ENCODE data around the gene IGFLR1.
A peak's percentile ranks its signal among the peaks of the same experiment; 100 is the strongest.
"Not testable (repeated sequence)": the region's sequence is repeated elsewhere in the genome, so short reads cannot be mapped to it uniquely, and the experiment has no call there.

IGFLR1 gene

DNA sequence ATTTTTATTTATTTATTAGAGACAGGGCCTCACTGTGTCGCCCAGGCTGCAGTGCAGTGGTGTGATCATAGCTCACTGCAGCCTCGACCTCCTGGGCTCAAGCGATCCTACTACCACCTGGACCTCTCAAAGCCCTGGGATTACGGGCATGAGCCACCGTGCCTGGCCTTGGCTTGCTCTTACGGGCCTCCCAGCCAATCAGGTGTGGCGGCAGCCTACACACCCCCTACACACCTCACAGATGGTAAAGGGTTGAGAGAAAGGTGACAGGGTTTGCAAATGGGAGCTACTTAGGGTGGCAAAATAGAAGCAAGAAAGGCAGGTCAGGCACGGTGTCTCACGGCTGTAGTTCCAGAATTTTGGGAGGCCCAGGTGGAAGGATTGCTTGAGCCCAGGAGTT, 38.9 kb downstream of the IGFLR1 start:
- DNase-seq: no peak

DNA sequence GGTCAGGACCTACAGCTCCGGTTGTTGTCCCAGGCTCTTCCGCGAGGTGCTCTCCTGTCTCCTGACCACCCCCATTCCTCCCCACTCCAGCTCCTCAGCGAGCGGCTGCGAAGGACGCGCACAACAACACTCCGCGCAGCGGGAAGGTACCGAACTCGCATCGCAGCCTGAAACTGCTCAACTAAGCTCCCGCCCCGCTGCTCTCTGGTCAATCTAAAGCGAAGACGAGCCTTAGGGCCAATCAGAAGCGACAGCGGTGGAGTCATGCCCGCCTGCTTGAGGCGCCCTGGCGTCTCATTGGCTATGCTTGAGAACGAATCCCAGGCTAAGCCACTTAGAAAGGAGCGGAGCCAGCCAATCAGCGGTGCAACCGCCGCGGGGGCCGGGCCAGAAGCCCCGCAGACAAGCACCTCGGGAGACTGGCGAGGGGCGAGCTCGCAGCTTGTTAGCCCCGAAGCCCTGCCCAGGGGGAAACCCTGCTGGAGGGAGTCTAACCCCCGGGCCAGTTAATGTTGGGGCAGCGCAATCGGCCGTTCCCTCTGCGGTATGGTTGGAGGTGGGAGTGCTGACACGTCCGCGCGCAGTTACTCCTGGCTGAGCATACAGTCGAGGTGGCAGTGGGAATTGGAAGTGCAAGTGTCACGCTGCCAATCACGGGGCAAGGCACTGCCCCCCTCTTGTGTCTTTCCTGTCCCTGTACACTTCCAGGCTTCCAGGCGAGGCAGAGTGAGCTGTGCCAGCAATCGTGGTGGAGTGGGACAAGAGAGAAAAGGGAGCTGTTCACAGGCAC, 39.8 kb downstream of the IGFLR1 start:
- peak; percentile 96 to 97 for DNase-seq

DNA sequence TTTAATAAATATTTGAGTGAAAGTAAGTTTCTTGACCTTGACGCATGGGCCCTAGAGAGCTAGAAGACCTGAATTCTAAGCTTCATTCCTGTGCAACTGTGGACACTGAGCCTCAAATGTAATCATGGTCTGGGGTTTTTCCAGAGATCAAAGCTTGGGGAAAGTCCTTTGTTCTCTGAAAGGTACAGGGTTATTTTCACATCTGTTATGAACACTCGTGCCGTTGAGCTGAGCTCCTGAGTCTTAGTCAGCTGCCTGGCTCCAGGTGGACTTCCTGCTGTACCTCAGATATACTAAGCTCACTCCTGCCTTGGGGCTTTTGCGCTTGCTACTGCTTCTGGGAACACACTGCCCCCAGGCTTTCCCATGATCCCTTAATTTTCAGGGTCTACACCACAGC, 45.4 kb downstream of the IGFLR1 start:
- no peak for DNase-seq

DNA sequence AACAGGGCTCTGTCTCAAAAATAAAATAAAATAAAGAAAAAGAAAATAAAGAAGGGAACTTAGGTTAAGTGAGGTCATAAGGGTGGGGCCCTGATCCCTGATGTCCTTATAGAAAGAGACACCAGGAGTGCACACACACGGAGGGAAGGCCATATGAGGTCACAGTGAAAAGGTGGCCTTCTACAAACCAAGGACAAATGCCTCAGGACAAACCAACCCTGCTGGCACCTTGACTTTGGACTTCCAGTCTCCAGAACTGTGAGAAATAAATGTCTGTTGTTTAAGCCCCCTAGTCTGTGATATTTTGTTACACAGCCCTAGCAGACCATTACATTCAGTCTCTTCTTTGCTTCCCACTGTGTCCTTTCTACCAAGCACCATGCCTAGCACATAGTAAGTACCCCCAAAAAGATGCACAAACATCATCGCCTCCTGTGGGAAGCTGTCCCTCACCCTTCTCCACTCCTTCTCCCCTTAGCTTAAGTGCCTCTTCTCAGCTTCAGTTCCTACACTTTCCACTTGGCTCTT, 46.3 kb downstream of the IGFLR1 start:
- DNase-seq: no peak

DNA sequence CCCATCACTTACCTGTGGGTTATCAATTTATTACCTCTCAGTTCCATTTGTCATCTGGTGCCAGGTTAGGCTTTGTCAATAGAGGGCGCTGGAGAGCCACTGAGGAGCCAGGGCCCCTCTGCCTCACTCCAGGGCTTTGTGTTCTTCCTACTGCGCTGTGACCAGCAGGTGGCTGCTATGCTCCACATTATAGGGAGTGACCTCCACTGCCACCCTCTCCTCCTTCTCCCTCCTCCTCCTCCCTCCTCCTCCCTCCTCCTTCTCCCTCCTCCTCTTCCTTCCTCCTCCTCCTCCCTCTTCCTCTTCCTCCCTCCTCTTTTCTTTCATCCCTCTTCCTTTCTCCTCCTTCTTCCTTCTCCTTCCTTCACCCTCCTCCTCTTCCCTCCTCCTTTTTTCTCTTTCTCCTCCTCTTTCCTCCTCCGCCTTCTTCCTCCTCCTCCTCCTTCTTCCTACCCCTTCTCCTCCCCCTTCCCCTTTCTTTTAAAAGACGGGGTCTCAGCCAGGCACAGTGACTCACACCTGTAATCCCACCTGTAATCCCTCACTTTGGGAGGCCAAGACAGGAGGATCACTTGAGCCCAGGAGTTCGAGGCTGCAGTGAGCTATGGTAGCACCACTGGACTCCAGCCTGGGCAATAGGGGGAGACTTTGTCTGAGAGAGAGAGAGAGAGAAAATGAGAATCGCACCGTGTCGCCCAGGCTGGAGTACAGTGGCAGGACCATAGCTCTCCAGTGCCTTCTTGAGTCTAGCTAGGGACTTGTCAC, 48.2 kb downstream of the IGFLR1 start:
- DNase-seq: peak; percentile 91 to 94

DNA sequence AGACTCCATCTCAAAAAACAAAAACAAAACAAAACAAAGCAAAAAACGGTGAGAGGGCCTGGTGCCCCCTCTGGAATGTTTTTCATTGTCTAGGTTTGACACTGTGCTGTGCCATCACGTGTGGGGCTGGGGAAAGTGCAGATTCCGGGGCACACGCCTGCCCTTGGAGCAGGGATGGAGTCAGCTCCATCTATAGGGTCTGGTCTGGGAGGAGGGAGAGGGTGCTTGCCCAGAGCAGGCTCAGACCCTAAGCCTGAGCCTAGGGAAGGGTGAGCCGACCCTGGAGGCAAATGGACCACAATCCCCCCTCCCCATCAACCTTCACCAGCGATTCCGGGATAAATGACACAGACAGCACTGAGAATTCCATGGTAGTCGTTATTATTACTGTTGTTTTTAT, 48.8 kb downstream of the IGFLR1 start:
- no peak for DNase-seq

DNA sequence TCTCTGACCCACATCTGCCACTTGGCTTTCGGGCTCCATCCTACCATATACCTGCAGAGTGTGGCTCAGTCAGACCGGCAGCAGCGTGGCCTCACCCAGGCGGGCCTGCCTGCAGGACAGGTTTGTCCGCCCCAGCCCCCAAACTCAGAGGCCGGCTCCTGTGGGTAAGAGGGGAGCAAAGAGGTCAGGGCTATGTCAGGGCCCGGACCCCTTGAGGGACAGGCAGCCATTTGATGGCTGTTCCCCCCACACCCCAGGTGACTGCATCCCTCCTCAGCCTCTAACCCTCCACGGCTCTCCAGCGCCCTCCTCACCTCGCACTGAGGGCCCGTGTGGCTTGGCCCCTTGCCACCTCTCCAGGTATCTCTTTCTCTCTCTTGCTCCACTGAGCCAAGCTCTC, 50.2 kb downstream of the IGFLR1 start:
- DNase-seq: no peak

DNA sequence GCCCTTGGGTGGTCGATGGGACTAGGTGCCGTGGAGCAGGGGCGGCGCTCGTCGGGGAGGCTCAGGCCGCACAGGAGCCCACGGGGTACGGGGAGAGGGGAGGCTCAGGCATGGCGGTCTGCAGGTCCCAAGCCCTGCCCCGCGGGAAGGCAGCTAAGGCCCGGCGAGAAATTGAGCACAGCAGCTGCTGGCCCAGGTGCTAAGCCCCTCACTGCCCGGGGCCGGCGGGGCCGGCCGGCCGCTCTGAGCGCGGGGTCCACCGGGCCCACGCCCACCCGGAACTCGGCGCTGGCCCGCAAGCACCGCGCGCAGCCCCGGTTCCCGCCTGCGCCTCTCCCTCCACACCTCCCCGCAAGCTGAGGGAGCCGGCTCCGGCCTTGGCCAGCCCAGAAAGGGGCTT, 51.1 kb downstream of the IGFLR1 start:
- DNase-seq: not testable (repeated sequence)

DNA sequence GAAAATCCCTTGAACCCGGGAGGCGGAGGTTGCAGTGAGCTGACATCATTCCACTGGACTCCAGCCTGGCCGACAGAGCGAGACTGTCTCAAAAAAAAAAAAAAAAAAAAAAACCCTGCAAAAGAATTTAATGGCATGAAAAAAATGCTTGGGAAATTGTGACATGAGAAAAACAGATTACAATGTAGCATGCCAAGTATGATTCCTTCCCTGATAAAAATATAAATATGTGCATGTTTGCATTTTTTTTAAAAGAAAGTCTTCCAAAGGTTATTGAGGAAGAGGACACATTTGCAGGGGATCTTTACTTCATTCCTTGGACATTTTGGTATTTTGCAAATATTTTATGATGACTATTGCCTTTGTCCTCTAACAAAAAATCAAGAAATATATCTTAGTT, 52.4 kb downstream of the IGFLR1 start:
- DNase-seq: no peak
